Naive B cell (primary cell): ENCODE measurements around the gene C16orf82. TPM values are rescaled to one million over a fixed set of nuclear protein-coding genes. Genes with fewer than 3 reads are reported as not detected.
"Not testable (repeated sequence)": the region's sequence is repeated elsewhere in the genome, so short reads cannot be mapped to it uniquely, and the experiment has no call there.

ENCODE experiments used
- ATAC-seq, 2 donors: fragments of 150-1000 bp; cut with Tn5 transposase; 2 replicates each; pipeline ENCODE4 v1.10.0; 2021; ENCODE audit warnings: low read depth in 2 of 2, mild to moderate bottlenecking in 2 of 2, moderate library complexity in 2 of 2
- DNase-seq: peaks from one replicate; pipeline ENCODE4 v3.0.0; 2022
- H3K27ac Mint-ChIP-seq, 6 donors: one replicate each; pipeline ENCODE4 v1.8.0; 2020 to 2022; ENCODE audit warnings: mild to moderate bottlenecking in 6 of 6, mixed read lengths in 6 of 6, moderate library complexity in 5 of 6, inconsistent platforms in 2 of 6
- H3K27me3 Mint-ChIP-seq, 3 donors: one replicate each; pipeline ENCODE4 v1.8.0; 2021 to 2022; ENCODE audit warnings: mixed read lengths in 3 of 3, mild to moderate bottlenecking in 1 of 3
- H3K36me3 Mint-ChIP-seq, 2 donors: one replicate each; pipeline ENCODE4 v1.8.0; 2020 to 2022; ENCODE audit warnings: mixed read lengths in 2 of 2, inconsistent platforms in 1 of 2, mild to moderate bottlenecking in 1 of 2
- H3K4me1 Mint-ChIP-seq, 3 donors: one replicate each; pipeline ENCODE4 v1.8.0; 2020 to 2022; ENCODE audit warnings: mixed read lengths in 3 of 3, inconsistent platforms in 1 of 3, mild to moderate bottlenecking in 1 of 3, moderate library complexity in 1 of 3
- H3K4me3 Mint-ChIP-seq, 8 donors: one replicate each; pipeline ENCODE4 v1.8.0; 2020 to 2022; ENCODE audit warnings: mild to moderate bottlenecking in 8 of 8, mixed read lengths in 8 of 8, moderate library complexity in 8 of 8, inconsistent platforms in 2 of 8
- H3K9me3 Mint-ChIP-seq, 7 donors: one replicate each; pipeline ENCODE4 v1.8.0; 2020 to 2022; ENCODE audit warnings: mixed read lengths in 7 of 7, mild to moderate bottlenecking in 5 of 7, inconsistent platforms in 2 of 7, moderate library complexity in 1 of 7
- polyA plus RNA-seq, 6 donors: library from polyadenylated mRNA; unstranded; fragments of 300-500 nt; fragmentation: Illumina TruSeq; gene quantifications; one replicate each; pipeline ENCODE4 v1.2.3, GENCODE V29; 2021; ENCODE audit warnings: low read depth in 6 of 6

Gene C16orf82
- polyA plus RNA-seq, 6 donors from 2014 or later: not detected

- Mint-ChIP-seq H3K4me1 (no peaks in the 10 kb centered on the region), H3K4me3 (no peak overlapping the region), H3K27ac (no peak overlapping the region), H3K9me3 (peaks cover 3 to 25% (median 5%) of the 10 kb centered on the region in 7 donors), H3K27me3 (peaks cover 0 to 6% (median 0%) of the 10 kb centered on the region in 3 donors), H3K36me3 (peaks cover 0 to 6% of the 10 kb centered on the region in 2 donors)
- DNase-seq (no peak), ATAC-seq (no peak)
Measured at GRCh38 chr16:27053996-27054395, 12.7 kb upstream of the C16orf82 start.

GRCh38 chr16:27058299-27058698 is 8.4 kb upstream of the C16orf82 start:
- Mint-ChIP-seq H3K4me1 (no peaks in the 10 kb centered on the region), H3K27me3 (peaks cover 5 to 29% (median 24%) of the 10 kb centered on the region in 3 donors), H3K36me3 (peaks cover 0 to 6% of the 10 kb centered on the region in 2 donors), H3K27ac (no peak overlapping the region), H3K4me3 (no peak overlapping the region), H3K9me3 (peaks cover 4 to 25% (median 5%) of the 10 kb centered on the region in 7 donors)
- ATAC-seq (no peak), DNase-seq (no peak)

GRCh38 chr16:27070776-27071175 is 4.0 kb downstream of the C16orf82 start:
- ATAC-seq: no peak
- DNase-seq: no peak
- Mint-ChIP-seq H3K9me3 (peaks cover 0 to 9% (median 8%) of the 10 kb centered on the region in 7 donors), H3K27ac (no peak overlapping the region), H3K4me3 (no peak overlapping the region), H3K27me3 (peaks cover 22 to 48% (median 31%) of the 10 kb centered on the region in 3 donors), H3K4me1 (no peaks in the 10 kb centered on the region), H3K36me3 (peaks cover 0 to 1% of the 10 kb centered on the region in 2 donors)

- no peak overlapping the region for H3K27ac Mint-ChIP-seq
- peaks cover 0 to 6% (median 0%) of the 10 kb centered on the region in 3 donors for H3K4me1 Mint-ChIP-seq
- peaks cover 28 to 56% (median 43%) of the 10 kb centered on the region in 3 donors for H3K27me3 Mint-ChIP-seq
- peaks cover 6 to 20% (median 15%) of the 10 kb centered on the region in 7 donors for H3K9me3 Mint-ChIP-seq
- H3K4me3 Mint-ChIP-seq: no peak overlapping the region
- H3K36me3 Mint-ChIP-seq: peaks cover 0 to 10% of the 10 kb centered on the region in 2 donors
- DNase-seq (no peak), ATAC-seq (no peak)
Measured at GRCh38 chr16:27073733-27074132, 7.0 kb downstream of the C16orf82 start.

- DNase-seq (no peak), ATAC-seq (no peak)
- Mint-ChIP-seq H3K27ac (peak overlapping the region in 1 of 6 donors; percentile 57), H3K4me1 (peaks cover 0 to 6% (median 4%) of the 10 kb centered on the region in 3 donors), H3K27me3 (peaks cover 51 to 75% (median 71%) of the 10 kb centered on the region in 3 donors), H3K9me3 (peaks cover 3 to 11% (median 7%) of the 10 kb centered on the region in 7 donors), H3K4me3 (no peak overlapping the region), H3K36me3 (peaks cover 4 to 8% of the 10 kb centered on the region in 2 donors)
Measured at GRCh38 chr16:27080895-27081294, 14.2 kb downstream of the C16orf82 start.

- ATAC-seq: no peak
- peaks cover 0 to 5% (median 0%) of the 10 kb centered on the region in 7 donors for H3K9me3 Mint-ChIP-seq
- no peak overlapping the region for H3K4me3 Mint-ChIP-seq
- peaks cover 0 to 4% (median 0%) of the 10 kb centered on the region in 3 donors for H3K4me1 Mint-ChIP-seq
- no peak overlapping the region for H3K27ac Mint-ChIP-seq
- no peak for DNase-seq
- H3K27me3 Mint-ChIP-seq: peaks cover 39 to 68% (median 61%) of the 10 kb centered on the region in 3 donors
- H3K36me3 Mint-ChIP-seq: peaks cover 4 to 11% of the 10 kb centered on the region in 2 donors
Measured at GRCh38 chr16:27083861-27084261, 17.1 kb downstream of the C16orf82 start.

- DNase-seq: no peak
- Mint-ChIP-seq H3K36me3 (peaks cover 2 to 11% of the 10 kb centered on the region in 2 donors), H3K4me3 (no peak overlapping the region), H3K27me3 (peaks cover 34 to 66% (median 61%) of the 10 kb centered on the region in 3 donors), H3K27ac (no peak overlapping the region), H3K4me1 (peaks cover 0 to 4% (median 0%) of the 10 kb centered on the region in 3 donors), H3K9me3 (peaks cover 0 to 4% (median 0%) of the 10 kb centered on the region in 7 donors)
- no peak for ATAC-seq
Measured at GRCh38 chr16:27084307-27085028, 17.7 kb downstream of the C16orf82 start.

- no peak for ATAC-seq
- DNase-seq: no peak
- Mint-ChIP-seq H3K27me3 (peaks cover 27 to 66% (median 61%) of the 10 kb centered on the region in 3 donors), H3K4me1 (peaks cover 0 to 4% (median 0%) of the 10 kb centered on the region in 3 donors), H3K27ac (no peak overlapping the region), H3K36me3 (peaks cover 0 to 11% of the 10 kb centered on the region in 2 donors), H3K9me3 (peaks cover 0 to 2% (median 0%) of the 10 kb centered on the region in 7 donors), H3K4me3 (no peak overlapping the region)
Measured at GRCh38 chr16:27085182-27085581, 18.5 kb downstream of the C16orf82 start.

- H3K36me3 Mint-ChIP-seq: peaks cover 0 to 11% of the 10 kb centered on the region in 2 donors
- H3K27ac Mint-ChIP-seq, DNase-seq, H3K9me3 Mint-ChIP-seq, H3K4me1 Mint-ChIP-seq, ATAC-seq, H3K4me3 Mint-ChIP-seq: not testable (repeated sequence)
- peaks cover 23 to 65% (median 65%) of the 10 kb centered on the region in 3 donors for H3K27me3 Mint-ChIP-seq
Measured at GRCh38 chr16:27086031-27086430, 19.3 kb downstream of the C16orf82 start.

- H3K4me3 Mint-ChIP-seq: no peak overlapping the region
- H3K27me3 Mint-ChIP-seq: peaks cover 18 to 76% (median 64%) of the 10 kb centered on the region in 3 donors
- DNase-seq: no peak
- no peak for ATAC-seq
- no peaks in the 10 kb centered on the region for H3K4me1 Mint-ChIP-seq
- no peak overlapping the region for H3K27ac Mint-ChIP-seq
- peaks cover 0 to 2% (median 0%) of the 10 kb centered on the region in 7 donors for H3K9me3 Mint-ChIP-seq
- peaks cover 0 to 11% of the 10 kb centered on the region in 2 donors for H3K36me3 Mint-ChIP-seq
Measured at GRCh38 chr16:27088216-27088615, 21.5 kb downstream of the C16orf82 start.

GRCh38 chr16:27096375-27096774 is 29.6 kb downstream of the C16orf82 start:
- ATAC-seq (no peak), DNase-seq (no peak)
- Mint-ChIP-seq H3K4me3 (no peak overlapping the region), H3K4me1 (no peaks in the 10 kb centered on the region), H3K9me3 (peaks cover 4 to 9% (median 5%) of the 10 kb centered on the region in 7 donors), H3K27ac (no peak overlapping the region), H3K27me3 (peaks cover 31 to 71% (median 58%) of the 10 kb centered on the region in 3 donors), H3K36me3 (peaks cover 4 to 9% of the 10 kb centered on the region in 2 donors)

GRCh38 chr16:27097800-27098230 is 31.1 kb downstream of the C16orf82 start:
- Mint-ChIP-seq H3K4me1 (no peaks in the 10 kb centered on the region), H3K36me3 (peaks cover 4 to 9% of the 10 kb centered on the region in 2 donors), H3K9me3 (peaks cover 4 to 9% (median 5%) of the 10 kb centered on the region in 7 donors), H3K27me3 (peaks cover 35 to 59% (median 53%) of the 10 kb centered on the region in 3 donors), H3K4me3 (no peak overlapping the region), H3K27ac (no peak overlapping the region)
- DNase-seq (no peak), ATAC-seq (no peak)

GRCh38 chr16:27098366-27099049 is 31.8 kb downstream of the C16orf82 start:
- no peak for DNase-seq
- peaks cover 30 to 57% (median 57%) of the 10 kb centered on the region in 3 donors for H3K27me3 Mint-ChIP-seq
- no peak for ATAC-seq
- H3K27ac Mint-ChIP-seq: no peak overlapping the region
- H3K36me3 Mint-ChIP-seq: peaks cover 4 to 9% of the 10 kb centered on the region in 2 donors
- H3K4me3 Mint-ChIP-seq: no peak overlapping the region
- H3K4me1 Mint-ChIP-seq: no peaks in the 10 kb centered on the region
- H3K9me3 Mint-ChIP-seq: peaks cover 4 to 9% (median 5%) of the 10 kb centered on the region in 7 donors
